NCI-H2227 (cell line): ENCODE data around the gene SLX4.

Source experiments
- DNase-seq: peaks from one replicate; lab custom pipeline; 2025; ENCODE audit not compliant: unreplicated experiment; lab: John Stamatoyannopoulos, UW

The SLX4 gene

DNA sequence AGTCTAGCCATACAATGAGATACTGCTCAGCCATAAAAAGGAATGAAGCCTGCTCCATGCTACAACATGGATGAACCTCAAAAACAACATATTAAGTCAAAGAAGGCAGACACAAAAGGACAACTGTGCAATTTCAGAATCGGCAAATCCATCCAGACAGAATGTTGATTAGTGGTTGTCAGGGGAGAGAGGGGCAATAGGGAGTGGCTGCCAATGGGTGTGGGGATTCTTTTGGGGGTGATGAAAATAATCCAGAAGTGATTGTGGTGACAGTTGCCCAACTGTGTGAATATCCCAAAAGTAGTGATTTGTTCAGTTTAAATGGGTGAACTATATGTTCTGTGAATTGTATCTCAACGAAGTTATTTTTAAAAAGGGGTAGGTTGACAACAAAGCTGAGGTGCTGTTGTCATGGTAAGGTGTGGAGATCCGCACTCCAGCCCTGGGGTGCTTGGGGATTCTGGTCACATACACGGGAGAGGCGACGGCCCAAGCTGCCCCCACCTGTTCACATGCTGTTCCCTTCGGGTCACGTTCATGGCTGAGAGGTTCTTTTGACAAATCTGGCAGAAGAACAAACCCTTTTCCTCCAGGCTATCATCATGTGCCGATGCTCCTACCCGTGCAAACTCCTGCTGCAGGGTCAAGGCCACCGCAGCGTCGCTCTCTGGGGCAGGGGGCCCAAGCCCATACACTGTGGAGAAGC, 9.6 kb downstream of the SLX4 start:
- DNase-seq: no peak

DNA sequence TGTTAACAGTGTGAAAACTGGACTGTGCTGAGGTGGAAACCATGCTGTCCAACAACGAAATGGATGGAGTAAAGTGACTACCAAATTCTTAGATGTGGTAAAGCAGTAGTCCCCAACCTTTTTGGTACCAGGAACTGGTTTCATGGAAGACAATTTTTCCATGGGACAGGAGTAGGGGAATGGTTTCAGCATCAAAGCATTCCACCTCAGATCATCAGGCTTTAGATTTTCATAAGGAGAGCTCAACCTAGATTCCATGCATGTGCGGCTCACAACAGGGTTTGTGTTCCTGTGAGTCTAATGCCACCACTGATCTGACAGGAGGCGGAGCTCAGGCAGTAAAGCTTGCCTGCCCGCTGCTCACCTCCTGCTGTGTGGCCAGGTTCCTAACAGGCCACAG, 11.5 kb downstream of the SLX4 start:
- no peak for DNase-seq

DNA sequence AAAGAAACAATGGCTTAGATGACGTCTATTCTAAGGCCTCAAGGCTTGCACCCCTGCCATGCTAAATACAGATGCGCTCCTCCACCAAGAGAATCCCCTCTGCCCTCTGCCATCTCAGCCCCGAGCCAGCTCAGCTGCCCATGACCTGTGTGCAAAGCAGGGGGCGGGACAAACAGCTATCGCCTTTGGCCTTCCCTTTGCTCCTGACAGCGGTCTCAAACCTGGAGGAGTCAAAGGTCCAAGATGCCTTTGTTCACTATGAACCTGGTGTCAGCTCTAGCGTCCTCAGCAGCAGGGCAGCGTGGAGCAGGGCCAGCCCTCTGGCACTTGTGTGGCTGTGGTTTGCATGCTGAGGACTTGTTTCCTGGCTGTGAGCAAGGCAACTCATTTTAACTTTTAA, 12.3 kb downstream of the SLX4 start:
- DNase-seq: no peak

DNA sequence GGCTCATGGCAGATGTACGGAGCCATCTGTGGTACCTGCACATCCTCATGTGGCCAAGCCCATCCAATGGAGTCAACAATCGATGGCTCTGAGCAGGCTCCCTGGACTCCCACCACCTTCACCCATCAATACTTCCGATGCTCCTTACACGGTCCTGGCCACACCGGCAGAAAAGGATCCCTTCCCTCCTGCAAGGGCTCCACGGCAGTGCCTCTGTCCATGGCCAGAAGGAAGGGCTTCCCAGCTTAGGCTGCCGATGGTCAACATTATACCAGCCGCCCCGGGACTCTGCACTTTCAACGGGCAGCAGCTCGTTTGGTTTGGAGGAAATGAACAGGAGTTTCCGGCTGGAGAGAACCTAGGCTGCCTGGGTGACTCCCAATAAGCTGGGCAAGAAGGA, 13.2 kb downstream of the SLX4 start:
- DNase-seq: no peak

DNA sequence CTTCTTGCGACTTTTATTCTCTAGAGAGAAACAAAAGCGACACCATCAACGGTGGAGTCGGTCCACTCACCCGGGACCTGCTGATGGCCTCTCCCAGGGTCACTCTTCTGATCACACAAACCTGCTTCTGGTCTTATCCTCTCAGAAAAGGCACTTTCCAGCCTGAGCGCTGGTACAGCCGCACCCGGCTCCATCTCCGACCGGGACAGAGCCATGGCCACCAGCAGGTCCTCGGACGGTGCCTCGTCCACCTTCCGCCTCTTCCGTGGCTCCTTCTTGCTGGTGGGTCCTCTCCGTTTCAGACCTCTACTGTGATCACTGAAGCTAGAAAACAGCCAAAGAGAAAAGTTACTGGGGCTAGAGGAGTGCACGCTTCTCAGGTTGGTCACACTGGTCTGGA, 13.7 kb downstream of the SLX4 start:
- no peak for DNase-seq

DNA sequence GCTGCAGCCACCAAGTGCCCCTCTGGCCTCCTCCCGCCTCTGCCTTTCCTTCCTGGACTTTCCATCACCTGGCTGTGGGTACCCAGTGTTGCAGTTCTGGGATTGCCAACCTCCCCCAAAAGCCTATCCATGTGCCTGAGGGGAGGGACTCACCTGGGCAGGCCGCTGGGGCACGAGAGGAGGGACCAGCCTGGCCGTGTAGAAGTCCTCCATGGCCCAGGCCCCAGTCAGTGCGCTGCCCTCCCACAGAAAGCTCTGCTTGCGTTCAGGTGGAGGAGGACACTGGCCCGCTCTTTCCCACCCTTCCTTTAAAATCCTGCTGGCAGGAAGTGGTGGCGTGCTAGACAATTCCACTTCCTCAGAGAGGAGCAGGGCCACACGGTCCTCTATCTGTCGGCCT, 14.2 kb downstream of the SLX4 start:
- no peak for DNase-seq

DNA sequence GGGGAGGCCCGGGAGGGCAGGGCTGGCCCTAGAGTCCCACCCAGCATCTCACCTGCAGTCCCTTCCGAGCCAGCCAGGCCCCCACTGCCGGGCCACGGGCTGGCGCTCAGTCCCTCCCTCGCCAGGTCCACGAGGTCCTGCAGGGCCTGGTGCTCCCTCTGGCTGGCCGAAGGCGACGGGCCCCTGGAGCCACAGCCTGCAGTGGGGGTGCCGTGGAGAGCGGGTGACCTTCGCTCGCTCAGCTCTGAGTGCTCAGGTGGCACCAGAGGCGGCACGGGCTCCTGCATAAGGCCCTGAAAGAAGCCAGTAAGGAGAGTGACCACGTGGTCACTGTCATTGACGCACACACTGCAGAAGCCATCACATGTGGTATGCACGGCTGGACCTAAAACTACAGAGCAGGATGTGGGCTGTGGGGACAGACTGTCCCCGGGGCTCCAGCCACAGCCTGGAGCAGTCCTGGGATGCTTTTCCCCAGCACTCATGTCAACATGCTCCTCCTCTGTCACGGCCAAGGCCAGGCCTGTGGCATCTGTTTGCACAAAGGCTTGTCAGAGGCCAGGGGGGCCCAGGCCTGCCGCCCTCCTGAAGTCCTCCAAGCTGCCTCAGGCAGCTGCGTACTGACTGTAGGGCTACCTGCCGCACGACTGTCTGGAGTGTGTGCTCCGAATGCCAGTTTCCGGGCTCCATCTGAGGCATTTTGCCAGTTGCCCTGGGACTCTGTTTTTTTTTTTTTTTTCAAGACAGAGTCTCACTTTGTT, 15.1 kb downstream of the SLX4 start:
- DNase-seq: no peak

DNA sequence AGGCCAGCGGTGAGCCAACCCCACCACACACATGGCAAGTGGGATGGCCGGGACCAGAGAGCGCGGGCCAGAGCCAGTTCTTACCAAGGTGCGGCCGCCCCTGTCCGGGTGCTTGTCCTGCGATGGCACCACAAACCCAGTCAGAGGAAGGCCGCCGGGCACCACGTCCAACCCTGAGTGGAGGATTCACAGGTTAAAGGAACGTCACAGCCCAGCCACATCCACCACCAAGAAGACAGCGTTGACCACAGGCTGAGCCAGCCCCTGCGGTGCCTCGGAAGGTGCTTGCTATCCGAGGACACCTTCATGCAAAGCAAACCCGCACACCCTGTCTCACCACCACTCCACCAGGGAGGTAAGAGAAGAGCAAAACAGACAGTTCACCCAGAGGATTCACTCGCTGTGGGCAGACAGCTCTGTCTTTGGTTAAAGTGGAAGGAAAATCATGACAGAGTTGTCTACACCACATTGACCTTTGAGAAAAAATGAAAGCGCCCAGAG, 15.8 kb downstream of the SLX4 start:
- DNase-seq: no peak

DNA sequence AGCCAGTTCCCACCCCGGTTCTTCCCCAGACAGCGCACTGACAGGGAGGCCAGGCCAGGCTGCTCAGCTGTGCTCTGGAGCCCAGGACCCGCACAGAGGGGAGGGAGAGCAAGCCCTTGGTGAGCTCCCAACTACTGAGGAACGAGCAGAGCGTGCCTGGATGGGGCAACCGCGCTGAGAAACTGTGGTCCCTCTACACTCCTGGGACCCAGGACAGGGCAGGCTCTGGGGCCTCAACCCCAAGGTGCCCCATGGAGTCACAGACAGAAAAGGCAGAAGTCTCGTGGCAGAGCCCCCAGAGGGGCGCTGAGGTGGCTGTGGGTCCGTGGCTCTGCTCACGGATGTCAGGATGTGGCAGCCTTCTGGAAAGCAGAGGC, 16.3 kb downstream of the SLX4 start:
- no peak for DNase-seq

DNA sequence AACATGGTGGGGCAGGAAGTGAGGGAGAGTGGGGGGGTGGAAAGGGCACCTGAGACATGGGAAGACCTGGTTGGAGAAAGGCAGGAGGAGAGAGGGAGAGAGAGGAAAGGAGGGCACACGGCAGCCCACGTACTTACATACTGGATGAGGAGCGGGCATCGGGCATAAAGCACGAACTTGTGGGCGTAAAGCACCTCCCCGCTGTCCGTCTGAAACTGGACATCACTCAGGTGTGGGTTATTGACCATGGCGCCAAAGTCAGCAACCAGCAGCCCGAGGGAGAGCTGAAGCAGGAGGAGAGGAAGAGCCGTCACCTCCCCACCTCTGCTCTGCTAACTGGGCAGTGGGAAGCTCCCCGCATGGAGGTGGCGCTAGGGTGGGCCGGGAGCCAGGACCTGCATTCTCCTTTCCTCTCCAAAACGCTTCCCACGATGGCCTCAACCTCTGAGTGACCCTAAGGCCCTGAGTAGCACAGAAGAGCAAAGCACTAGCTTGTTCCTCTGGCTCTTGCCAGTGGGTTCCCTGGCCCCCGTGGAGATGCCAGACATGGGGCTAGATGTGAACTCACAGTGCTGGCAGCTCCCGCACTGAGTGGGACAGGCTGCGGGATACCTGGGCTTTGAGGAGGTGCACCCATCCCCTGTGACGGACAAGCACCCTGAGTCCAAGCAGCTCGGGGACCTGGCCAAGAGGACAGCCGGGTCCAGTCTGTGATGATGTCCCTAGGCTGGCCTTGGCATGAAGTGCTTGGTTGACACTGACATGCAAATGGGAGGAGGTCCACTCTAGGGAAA, 16.9 kb downstream of the SLX4 start:
- DNase-seq: no peak

DNA sequence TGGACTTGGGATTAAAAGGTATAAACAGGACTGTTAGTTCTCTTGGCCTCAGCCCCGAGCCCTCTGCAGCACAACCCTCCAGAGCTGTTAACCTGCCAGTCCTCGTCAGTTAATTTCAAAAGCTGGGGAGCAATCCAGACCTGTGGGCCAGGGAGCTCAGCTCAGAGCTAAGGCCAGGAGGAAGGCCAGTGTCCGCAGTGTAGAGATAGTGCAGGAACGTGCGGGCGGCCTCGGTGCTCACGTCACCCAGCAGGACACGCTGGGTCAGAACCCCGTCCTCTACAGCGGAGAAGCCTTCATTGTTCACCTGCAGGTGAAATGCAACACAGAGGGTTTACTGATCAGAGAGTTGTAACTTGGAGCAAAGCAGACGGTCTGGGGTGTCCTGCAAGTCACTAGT, 18.8 kb downstream of the SLX4 start:
- no peak for DNase-seq

DNA sequence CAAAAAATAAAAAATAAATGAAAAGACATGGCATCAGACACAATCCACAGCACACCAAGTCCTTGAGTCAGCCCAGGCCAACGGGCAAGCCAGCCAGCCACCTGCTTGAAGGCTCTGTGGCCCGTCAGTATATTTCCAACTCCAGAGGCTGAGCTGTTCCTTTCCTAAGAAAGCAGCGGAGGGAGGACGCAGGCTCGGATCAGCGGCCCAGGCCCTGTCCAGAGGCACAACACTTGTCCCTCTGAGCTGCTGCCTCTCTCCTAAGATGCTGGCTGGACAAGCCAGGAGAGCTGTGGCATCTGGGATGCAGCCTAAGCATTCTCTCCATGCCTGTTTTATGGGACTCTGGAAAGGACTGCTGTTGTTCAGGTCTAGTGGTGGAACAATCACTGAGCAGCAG, 19.4 kb downstream of the SLX4 start:
- no peak for DNase-seq

DNA sequence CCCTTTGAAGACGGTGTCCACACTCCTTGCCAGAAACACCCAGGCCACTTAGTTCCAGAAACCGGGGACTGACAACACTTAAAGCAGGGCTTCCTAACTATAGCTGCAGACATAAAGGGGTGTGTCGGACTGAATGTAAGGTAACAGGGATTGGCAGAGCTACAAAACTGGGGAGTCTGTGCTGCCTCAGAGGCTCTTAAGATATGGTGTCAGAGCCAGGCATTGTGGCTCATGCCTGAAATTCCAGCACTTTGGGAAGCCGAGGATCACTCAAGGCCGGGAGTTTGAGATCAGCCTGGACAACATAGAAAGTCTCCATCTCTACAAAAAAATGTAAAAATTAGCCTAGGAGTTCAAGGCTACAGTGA, 20.0 kb downstream of the SLX4 start:
- DNase-seq: no peak

DNA sequence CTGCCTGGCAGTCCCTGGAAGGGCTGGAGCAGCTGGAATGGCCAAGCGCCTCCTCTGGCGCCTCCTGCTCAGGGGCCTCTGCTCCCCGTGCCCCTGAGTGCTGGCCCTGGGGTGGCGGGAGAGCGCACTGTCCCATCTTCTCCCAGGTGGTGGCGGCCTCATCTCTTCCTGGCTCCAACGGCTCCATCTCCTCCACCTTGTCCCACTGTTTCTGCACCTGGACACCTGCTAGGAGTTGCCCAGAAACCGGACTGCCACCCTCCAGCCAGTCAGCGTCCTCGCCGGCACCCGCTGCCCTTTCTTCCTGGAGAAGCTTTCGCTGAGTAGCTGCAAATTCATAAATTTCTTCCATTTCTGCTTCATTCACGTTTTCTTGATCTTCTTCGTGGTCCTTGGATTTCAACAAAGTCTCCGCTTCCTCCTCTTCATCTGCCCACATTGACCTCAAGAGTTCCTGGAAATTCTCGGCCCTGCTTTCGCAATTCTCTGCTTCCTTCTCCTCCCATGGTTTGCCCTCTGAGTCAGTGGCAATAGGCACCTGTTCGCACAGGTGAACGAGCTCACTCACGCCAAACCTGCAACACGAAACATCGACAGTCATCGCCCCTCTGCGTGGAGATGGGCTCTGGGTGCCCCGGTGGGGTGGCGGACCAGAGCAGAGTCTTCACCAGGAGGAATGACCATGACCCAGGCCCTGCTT, 20.5 kb downstream of the SLX4 start:
- DNase-seq: no peak

DNA sequence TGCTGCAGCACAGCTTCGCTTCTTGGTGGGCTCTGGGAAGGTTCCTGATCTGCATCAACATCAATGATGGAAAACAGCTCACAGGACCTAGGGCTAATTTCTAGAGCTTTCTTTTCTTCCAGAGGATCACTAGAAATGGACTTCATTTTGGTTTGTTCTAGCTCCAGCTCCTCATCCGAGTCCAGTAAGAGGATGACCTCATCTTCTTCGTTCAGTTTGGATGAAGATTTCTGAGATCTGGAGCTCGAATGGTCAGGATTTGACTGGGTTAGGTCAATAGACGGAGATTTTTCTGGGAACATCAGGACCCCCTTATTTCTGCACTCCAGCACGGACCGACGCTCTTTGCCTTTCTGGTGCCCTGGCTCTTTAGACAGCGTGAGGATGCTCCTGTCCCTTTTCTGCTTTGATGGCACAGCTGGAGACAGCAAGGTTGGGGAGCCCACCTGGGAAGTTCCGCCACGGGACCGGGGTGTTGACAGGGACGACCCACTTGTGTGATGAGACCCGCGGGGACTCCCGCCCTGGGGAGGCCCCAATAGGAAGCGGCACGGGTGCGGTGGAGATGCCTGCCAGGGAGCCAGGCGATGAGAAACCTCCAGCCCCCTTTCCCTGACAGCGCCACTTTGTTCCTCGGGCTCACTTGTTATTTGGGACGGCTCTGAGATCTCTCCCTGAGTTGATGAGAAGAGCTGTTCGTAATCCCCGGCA, 21.3 kb downstream of the SLX4 start:
- no peak for DNase-seq

DNA sequence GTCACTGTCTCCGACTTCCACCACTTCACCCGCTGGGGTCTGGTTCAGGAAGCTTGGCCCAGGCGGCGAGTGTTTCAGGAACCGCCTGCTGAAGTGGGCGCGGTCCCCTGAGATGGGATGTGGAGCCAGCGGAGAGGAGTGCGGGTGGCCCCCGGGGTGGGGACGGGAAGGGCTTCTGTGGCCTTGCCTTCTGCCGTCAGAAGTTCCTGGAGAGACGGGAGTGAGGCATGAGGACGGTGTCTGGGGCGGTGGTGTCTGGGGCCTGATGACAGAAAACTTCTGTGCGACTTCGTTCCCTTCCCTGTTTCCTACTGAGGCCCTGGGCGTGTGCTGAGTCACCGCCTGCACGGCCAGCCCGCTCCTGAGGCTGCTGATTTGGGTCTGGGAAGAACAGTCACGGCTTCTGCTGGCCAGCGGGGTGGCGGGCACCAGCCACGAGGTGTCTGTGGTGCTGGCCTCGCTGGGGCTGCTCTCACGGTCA, 21.9 kb downstream of the SLX4 start:
- no peak for DNase-seq

DNA sequence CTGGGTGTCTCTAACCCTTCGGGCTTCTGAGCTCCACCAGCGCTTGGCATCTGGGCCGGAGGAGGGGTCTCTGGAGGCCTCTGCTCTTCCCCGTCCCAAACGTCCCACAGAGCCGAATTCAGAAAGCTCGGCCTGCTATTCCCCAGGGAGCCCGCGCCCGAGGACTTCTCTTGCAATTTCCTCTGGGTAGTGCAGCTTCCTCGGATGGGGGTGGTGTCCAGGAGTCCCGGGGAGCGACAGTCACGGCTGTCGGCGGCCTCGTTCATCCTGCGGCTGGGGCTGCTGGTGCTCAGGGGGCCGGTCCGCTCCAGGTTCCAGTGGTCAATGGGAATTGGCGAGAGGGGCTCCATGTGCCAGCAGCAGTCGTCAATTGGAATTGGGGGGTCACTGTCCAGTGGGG, 22.4 kb downstream of the SLX4 start:
- no peak for DNase-seq

DNA sequence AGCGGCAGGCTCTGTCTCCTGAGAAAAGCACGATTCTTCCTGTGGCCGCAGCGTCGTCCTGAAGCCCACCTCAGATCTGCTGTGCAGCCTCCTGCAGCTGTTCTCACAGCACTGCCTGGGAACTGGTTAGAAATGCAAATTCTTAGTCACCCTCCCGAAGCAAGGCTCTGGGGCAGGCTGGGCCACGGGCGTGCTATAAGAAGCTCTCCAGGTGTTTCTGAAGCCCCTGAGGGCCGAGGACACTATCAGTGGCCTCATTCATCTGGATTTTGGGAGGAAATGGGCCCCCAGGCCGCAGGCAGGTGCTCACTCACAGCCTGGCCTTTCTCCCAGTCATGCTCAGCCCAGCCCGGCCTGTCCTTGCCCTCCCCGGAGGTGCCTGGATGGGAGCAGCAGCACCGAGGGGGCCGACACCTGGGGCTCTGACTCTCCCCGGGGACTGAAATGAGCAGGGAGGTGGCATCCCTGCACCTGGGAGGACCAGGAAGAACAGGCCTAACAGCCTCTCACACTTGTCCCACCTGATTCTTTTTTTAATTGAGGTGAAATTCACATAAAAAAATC, 23.8 kb downstream of the SLX4 start:
- no peak for DNase-seq

DNA sequence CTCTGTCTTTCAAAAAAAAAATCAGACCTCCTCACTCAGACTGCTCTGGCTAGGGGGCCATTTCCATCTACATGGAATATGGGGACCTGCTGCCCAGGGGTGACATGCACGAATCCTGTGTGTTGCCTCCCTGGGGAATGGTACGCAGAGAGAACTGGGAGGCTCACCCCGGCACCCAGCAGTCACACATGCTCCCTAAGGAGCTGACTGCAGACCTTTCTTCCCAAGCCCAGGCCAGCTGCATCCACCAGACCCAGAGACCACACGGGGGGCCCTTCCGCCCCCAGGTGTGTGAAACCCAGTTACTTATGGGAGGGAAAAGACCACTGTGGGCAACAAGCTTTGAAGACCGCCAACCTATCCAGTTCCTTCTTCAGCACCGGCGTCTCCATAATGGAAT, 27.0 kb downstream of the SLX4 start:
- no peak for DNase-seq

DNA sequence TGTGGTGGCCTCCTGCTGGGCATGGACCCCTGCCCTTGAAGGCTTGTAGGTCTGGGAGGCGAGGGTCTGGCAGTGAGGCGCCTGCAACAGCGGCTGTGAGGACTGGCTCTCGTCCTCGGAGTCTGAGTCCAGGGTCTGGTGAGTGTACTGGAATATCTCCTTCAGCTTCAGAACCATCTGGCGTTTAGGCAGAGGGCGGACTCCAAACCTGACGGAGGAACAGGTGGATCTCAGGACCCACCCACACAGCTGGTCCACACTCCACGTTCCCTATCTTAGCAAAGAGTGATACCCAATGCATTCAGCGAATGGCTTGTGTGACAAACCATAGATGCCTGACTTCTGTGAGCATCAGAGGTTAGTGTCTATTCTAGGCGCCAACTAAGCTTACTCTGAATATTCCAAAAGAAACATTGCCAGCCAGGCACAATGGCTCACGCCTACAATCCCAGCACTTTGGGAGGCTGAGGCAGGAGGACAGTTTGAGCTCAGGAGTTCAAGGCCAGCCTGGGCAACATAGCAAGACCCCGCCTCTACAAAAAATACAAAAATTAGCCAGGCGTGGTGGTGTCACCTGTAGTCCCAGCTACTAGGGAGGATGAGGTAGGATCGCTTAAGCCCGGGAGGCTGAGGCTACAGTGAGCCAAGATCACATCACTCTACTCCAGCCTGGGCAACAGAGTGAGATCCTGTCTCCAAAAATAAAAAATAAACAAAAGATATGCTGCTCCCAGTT, 27.9 kb downstream of the SLX4 start:
- DNase-seq: no peak
